GM18858 (cell line): Measurements from ENCODE around the gene LTBP2.

ENCODE experiments used
- ATAC-seq: cut with Tn5 transposase; IDR thresholded peaks from one replicate; pipeline ENCODE4 v1.9.1; 2021; ENCODE audit not compliant: unreplicated experiment

LTBP2 gene

GRCh38 chr14:74611650-74612349, at the start of gene LTBP2:
TSS of gene LTBP2 (minus strand) at chr14:74612237. CDS start at chr14:74611944, 293 bp downstream.
- ATAC-seq, result no peak

- ATAC-seq, result no peak
Observed at GRCh38 chr14:74660863-74661262, 48.8 kb upstream of the LTBP2 start.

GRCh38 chr14:74660167-74660566, 48.1 kb upstream of the LTBP2 start:
- no peak for ATAC-seq

GRCh38 chr14:74658535-74659131, 46.6 kb upstream of the LTBP2 start:
- no peak for ATAC-seq

- no peak for ATAC-seq
Observed at GRCh38 chr14:74656964-74657363, 44.9 kb upstream of the LTBP2 start.

- no peak for ATAC-seq
Observed at GRCh38 chr14:74655599-74656395, 43.8 kb upstream of the LTBP2 start.

- no peak for ATAC-seq
Observed at GRCh38 chr14:74654931-74655330, 42.9 kb upstream of the LTBP2 start.

- ATAC-seq, result no peak
Observed at GRCh38 chr14:74653386-74654138, 41.5 kb upstream of the LTBP2 start.

- ATAC-seq, result no peak
Observed at GRCh38 chr14:74652541-74652940, 40.5 kb upstream of the LTBP2 start.

GRCh38 chr14:74650927-74651686, 39.1 kb upstream of the LTBP2 start:
- ATAC-seq, result no peak

- no peak for ATAC-seq
Observed at GRCh38 chr14:74649673-74650072, 37.6 kb upstream of the LTBP2 start.

- no peak for ATAC-seq
Observed at GRCh38 chr14:74649167-74649566, 37.1 kb upstream of the LTBP2 start.

- no peak for ATAC-seq
Observed at GRCh38 chr14:74648601-74649000, 36.6 kb upstream of the LTBP2 start.

GRCh38 chr14:74647678-74648461, 35.8 kb upstream of the LTBP2 start:
- ATAC-seq, result no peak

GRCh38 chr14:74647061-74647677, 35.1 kb upstream of the LTBP2 start:
- ATAC-seq, result no peak

- ATAC-seq, result no peak
Observed at GRCh38 chr14:74645756-74646470, 33.9 kb upstream of the LTBP2 start.

GRCh38 chr14:74645244-74645643, 33.2 kb upstream of the LTBP2 start:
- no peak for ATAC-seq

- ATAC-seq, result no peak
Observed at GRCh38 chr14:74641601-74642391, 29.8 kb upstream of the LTBP2 start.
